T-helper 1 cell treated with Interleukin-12 subunit alpha and Interleukin-12 subunit beta and Interleukin-4 antibody, amounts not matched to agents 30 μg/mL and 1 μg/mL, for 36 hours (primary cell): ENCODE data around the gene ODF2L.

ENCODE experiments used
- H3K27ac Mint-ChIP-seq: one replicate; pipeline ENCODE4 v1.8.0; 2021; ENCODE audit warnings: mild to moderate bottlenecking, mixed read lengths
- H3K27me3 Mint-ChIP-seq: one replicate; pipeline ENCODE4 v1.8.0; 2021; ENCODE audit warnings: low read depth, mixed read lengths
- H3K36me3 Mint-ChIP-seq: one replicate; pipeline ENCODE4 v1.8.0; 2021; ENCODE audit warnings: low read depth, mixed read lengths
- H3K4me1 Mint-ChIP-seq: one replicate; pipeline ENCODE4 v1.8.0; 2021; ENCODE audit warnings: low read depth, mixed read lengths
- H3K4me3 Mint-ChIP-seq: one replicate; pipeline ENCODE4 v1.8.0; 2021; ENCODE audit warnings: mild to moderate bottlenecking, moderate library complexity, mixed read lengths
- H3K9me3 Mint-ChIP-seq: one replicate; pipeline ENCODE4 v1.8.0; 2021; ENCODE audit warnings: mixed read lengths

The ODF2L gene, protein sequence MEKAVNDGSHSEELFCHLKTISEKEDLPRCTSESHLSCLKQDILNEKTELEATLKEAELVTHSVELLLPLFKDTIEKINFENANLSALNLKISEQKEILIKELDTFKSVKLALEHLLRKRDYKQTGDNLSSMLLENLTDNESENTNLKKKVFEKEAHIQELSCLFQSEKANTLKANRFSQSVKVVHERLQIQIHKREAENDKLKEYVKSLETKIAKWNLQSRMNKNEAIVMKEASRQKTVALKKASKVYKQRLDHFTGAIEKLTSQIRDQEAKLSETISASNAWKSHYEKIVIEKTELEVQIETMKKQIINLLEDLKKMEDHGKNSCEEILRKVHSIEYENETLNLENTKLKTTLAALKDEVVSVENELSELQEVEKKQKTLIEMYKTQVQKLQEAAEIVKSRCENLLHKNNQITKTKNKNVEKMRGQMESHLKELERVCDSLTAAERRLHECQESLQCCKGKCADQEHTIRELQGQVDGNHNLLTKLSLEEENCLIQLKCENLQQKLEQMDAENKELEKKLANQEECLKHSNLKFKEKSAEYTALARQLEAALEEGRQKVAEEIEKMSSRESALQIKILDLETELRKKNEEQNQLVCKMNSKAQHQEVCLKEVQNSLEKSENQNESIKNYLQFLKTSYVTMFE

DNA sequence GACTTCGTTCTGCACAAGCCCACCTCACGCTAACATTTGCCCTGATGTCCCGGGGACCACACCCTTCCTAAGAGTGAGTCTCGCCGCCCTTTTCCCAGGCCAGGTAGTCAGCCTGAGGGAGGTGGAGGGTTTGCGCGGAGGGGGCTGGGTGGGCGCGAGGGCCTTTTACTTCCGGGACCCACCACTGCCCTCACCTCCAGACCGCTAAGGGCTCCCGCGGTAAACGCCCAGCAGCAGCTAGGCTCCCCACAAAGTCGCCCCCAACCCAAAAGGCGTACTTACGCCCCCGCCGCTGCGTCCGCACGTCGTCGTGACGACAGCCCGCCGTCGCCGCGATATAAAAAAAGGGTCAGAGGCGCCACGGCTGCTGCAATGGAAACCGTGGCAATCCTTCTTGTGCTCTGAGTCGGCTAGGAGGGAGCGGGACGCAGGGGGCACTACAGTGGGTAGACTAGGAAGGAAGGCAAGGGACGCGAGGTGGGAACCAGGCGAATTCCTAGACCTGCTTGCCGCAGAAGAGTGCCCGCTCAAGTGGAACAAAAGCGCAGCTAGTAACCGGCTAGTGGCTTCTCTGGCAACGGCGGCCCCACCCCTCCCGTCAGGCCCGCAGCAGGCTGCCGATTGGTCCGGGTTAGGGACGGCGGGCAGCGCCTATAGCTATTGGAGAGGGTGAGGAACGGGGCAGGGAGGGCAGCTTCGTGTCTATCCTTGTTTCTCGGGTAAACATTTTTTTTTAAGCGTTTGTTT is at the start of gene ODF2L:
TSS of gene ODF2L (minus strand) at position 573 of the 747 bp plus-strand sequence. CDS start 9,296 bp downstream, outside the sequence.
- H3K4me3 Mint-ChIP-seq: peak within 1 kb of the TSS; percentile 98
- peaks cover 6% of the 10 kb centered on the region for H3K9me3 Mint-ChIP-seq
- peaks cover 3% of the 10 kb centered on the region for H3K27me3 Mint-ChIP-seq
- peak within 1 kb of the TSS; percentile 94 for H3K27ac Mint-ChIP-seq
- H3K36me3 Mint-ChIP-seq: peaks cover 19% of the 10 kb centered on the region
- peaks cover 36% of the 10 kb centered on the region for H3K4me1 Mint-ChIP-seq

DNA sequence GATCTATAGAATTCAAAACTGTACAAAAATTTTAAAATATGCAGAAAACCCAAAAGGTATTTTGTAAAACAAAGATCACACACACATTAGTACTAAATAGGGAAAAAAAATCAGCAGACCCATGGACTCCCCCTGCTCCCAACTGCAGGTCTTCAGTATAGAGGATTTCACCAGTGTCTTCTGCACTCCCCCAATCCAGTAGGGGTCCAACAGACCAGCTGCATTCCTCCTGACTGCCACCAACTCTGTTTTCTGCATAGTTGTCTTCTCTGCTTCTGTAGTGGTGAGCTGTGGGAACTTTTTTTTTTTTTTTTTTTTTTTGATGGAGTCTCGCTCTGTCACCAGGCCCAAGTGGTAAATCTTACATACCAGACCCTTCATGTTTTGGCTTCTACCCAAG is 49.8 kb upstream of the ODF2L start:
- Mint-ChIP-seq H3K9me3 (no peaks in the 10 kb centered on the region), H3K36me3 (no peaks in the 10 kb centered on the region), H3K27ac (no peak overlapping the region), H3K4me3 (no peak overlapping the region), H3K27me3 (peaks cover 3% of the 10 kb centered on the region), H3K4me1 (peaks cover 3% of the 10 kb centered on the region)

DNA sequence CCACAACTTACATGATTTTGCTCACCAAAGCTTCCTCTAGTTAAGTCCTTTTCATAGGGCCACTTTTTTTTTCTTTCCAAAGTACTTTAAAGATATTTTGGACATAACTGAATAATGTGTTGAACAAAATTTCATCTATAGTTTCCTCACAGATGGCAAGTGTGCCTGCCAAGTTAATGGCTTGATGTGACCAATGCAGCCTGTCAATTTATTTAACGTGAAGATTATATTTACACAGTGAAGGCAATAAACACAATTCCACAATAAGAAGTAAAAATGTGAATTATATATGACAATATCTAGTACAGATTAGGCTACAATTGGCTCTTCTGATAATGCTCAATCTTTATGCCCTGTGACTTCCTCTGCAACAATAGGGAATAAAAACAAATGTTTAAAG is 45.9 kb upstream of the ODF2L start:
- no peaks in the 10 kb centered on the region for H3K36me3 Mint-ChIP-seq
- no peaks in the 10 kb centered on the region for H3K9me3 Mint-ChIP-seq

DNA sequence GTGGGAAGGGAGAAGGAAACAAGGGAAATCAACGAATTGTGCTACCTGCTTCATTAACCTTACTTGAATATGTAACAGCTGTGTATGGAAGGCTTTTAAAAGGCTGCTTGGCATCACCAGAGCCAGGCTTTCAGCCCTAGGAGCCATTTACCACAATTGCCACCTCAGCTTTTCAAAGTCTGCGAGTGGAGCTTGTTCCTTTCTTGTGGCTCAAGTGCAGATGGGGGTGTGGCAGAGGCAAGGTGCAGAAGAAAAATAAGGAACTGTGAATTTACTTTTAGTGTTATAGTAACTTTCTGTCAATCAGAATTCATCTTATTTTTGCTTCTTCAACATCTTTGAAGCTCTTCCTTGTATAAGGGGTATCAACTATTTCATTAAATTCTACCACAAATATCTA is 45.5 kb upstream of the ODF2L start:
- Mint-ChIP-seq H3K36me3 (no peaks in the 10 kb centered on the region), H3K4me3 (no peak overlapping the region), H3K27me3 (peaks cover 15% of the 10 kb centered on the region), H3K9me3 (no peaks in the 10 kb centered on the region), H3K4me1 (peaks cover 3% of the 10 kb centered on the region), H3K27ac (no peak overlapping the region)

More for the DNA sequence above, 45.9 kb upstream of the ODF2L start:
- no peak overlapping the region for H3K27ac Mint-ChIP-seq
- H3K27me3 Mint-ChIP-seq: peaks cover 13% of the 10 kb centered on the region
- H3K4me1 Mint-ChIP-seq: peaks cover 3% of the 10 kb centered on the region
- H3K4me3 Mint-ChIP-seq: no peak overlapping the region

DNA sequence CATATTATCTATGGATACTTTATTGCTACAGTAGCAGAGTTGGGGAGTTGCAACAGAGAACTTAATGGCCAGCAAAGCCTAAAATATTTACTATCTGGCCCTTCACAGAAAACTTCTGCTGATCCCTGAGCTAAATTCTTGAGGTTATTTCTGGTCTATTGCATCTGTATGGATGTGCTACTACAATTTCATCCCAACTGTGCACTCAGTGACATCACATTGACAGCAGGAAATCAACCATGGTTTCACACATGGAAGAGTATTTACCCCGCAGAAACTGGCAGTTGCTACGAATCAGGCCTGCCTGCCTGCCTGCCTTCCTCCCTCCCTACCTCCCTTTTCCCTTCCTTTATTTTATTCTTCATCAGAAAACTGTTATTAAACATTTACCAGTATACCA is 39.9 kb upstream of the ODF2L start:
- peaks cover 25% of the 10 kb centered on the region for H3K27me3 Mint-ChIP-seq
- H3K36me3 Mint-ChIP-seq: no peaks in the 10 kb centered on the region
- no peaks in the 10 kb centered on the region for H3K9me3 Mint-ChIP-seq
- no peak overlapping the region for H3K4me3 Mint-ChIP-seq
- no peaks in the 10 kb centered on the region for H3K4me1 Mint-ChIP-seq
- H3K27ac Mint-ChIP-seq: no peak overlapping the region

DNA sequence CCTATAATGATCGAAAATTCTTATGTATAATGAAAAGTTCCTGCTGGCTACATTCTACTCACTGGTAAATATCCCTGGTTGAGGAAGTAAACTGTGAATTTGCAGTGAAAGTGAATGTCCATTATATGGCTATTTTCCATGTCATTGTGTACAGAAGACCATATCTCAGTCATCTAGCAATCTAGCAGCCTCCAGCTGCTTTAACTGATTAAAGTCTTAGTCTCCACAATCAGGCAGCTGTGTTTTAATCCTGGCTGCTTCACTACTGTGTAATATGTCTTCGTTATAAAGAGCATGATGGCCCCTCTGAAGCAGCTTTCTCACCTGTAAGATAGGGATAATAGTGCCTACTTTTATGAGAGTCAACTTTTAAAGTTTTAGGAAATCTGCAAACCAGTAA is 39.2 kb upstream of the ODF2L start:
- H3K27me3 Mint-ChIP-seq: peaks cover 25% of the 10 kb centered on the region
- H3K4me1 Mint-ChIP-seq: no peaks in the 10 kb centered on the region
- no peaks in the 10 kb centered on the region for H3K36me3 Mint-ChIP-seq
- H3K27ac Mint-ChIP-seq: no peak overlapping the region
- no peaks in the 10 kb centered on the region for H3K9me3 Mint-ChIP-seq
- H3K4me3 Mint-ChIP-seq: no peak overlapping the region

DNA sequence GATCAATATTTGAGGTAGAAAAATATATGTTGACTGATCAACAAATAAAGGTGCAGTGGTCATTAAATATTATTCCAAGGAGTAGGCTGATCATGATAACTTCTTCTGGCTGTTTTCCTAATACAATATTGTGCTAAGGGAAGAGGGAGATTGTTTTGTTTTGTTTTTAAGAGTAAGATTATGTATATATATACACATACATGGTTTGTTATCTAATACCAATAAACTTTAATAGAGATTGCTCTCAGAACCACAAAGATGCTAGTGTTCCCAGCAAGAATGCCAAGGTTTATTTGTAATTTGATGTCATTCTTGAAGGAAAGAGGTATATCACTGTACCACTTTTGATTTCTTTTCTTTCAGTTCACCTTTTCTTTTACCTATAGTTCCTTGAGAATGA is 37.9 kb upstream of the ODF2L start:
- Mint-ChIP-seq H3K36me3 (no peaks in the 10 kb centered on the region), H3K4me3 (no peak overlapping the region)

DNA sequence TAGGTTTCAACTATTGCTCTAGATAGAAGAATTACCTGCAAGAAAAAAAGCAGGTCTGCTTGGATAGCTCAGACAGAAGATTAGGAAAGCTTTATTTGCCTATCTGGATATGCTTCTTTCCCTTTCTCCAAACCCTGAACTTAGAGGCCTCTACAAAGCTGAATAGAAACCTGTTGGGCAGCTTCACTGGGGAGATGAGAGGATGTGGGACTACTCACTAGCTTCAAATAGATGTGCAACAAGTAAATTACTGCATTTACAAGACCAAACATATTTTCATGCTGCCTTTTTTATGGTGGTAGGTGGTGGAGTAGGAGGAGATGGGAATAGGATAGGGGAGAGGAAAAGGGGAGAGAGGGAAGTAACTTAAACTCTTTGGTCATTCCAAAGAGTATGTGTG is 34.3 kb upstream of the ODF2L start:
- no peaks in the 10 kb centered on the region for H3K36me3 Mint-ChIP-seq
- no peak overlapping the region for H3K27ac Mint-ChIP-seq
- no peaks in the 10 kb centered on the region for H3K9me3 Mint-ChIP-seq
- H3K4me3 Mint-ChIP-seq: no peak overlapping the region
- peaks cover 15% of the 10 kb centered on the region for H3K27me3 Mint-ChIP-seq
- no peaks in the 10 kb centered on the region for H3K4me1 Mint-ChIP-seq

More for the DNA sequence above, 37.9 kb upstream of the ODF2L start:
- Mint-ChIP-seq H3K27me3 (peaks cover 24% of the 10 kb centered on the region), H3K27ac (no peak overlapping the region), H3K4me1 (no peaks in the 10 kb centered on the region), H3K9me3 (no peaks in the 10 kb centered on the region)

DNA sequence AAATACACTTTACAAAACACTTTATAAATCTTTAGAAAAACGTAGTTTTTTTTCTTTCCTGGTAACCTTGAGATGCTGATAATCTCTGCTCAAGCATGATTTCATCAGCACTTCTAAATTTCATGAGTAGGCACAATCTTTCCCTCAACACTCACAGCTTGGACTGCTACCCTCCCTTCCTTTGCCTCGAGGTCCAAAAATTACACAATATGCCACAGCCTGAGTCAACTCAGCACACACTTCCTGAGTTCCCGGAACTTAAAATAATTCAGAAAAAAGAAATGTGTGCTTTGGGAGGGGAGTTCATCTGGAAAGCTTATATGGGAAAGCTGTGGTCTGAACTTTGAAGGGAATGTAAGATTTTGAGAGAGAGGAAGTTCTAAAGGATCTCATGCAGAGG is 33.7 kb upstream of the ODF2L start:
- H3K4me1 Mint-ChIP-seq: no peaks in the 10 kb centered on the region
- no peaks in the 10 kb centered on the region for H3K9me3 Mint-ChIP-seq
- no peaks in the 10 kb centered on the region for H3K36me3 Mint-ChIP-seq
- no peak overlapping the region for H3K27ac Mint-ChIP-seq
- no peak overlapping the region for H3K4me3 Mint-ChIP-seq
- peaks cover 19% of the 10 kb centered on the region for H3K27me3 Mint-ChIP-seq

DNA sequence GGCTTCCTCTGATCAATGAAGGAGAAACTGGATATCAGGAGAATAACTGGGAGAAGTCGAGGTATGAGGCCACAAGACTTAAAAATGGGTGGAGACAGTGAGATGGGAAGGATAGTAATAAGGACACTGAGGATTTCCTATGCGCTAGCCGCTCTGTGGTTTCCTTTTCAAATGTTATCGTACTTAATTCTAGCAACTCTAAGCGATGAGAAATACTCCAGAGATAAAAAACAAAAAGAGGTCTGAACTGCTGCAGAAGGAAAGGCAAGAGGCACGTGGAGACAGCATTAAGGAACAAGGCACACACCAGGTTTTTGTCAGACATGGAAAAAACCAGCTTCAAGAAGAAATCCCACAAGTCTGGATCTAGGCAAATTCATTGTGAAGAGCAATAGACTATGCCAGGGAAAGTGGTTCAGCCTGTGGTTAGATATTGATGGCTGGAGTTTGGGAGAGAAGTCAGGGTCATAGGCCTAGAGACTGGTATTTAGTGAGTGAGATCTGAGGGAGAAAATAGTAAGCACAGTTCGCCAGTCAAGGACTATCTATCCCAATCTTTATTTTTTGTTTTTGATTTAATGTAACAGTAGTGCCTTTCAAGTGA is 33.1 kb upstream of the ODF2L start:
- Mint-ChIP-seq H3K9me3 (no peaks in the 10 kb centered on the region), H3K4me3 (no peak overlapping the region), H3K4me1 (no peaks in the 10 kb centered on the region), H3K36me3 (no peaks in the 10 kb centered on the region), H3K27ac (no peak overlapping the region), H3K27me3 (peaks cover 21% of the 10 kb centered on the region)

DNA sequence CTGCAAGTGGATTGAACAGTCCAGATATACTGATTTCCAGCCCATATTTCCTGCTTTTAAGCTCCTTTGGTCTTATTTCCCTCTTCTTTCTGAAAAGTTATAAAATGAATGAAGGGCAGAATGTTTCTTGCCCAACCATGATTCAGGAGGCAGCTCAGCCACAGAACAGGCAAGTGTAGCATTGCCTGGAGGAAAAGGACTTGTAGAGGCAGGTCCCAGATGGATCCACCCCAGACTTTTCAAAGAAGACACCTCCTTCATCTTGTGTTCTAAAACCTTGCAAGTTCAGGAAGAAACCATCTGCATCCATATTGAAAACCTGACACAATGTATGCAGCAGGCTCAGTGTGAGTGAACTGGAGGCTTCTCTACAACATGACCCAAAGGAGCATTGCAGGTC is 27.8 kb upstream of the ODF2L start, which contains the start of gene CLCA2:
TSS of gene CLCA2 (plus strand) at position 299 of the 400 bp plus-strand sequence. CDS start at position 376, 77 bp downstream.
- Mint-ChIP-seq H3K36me3 (no peaks in the 10 kb centered on the region), H3K9me3 (no peaks in the 10 kb centered on the region), H3K27ac (no peak within 1 kb of the TSS), H3K4me1 (peaks cover 2% of the 10 kb centered on the region), H3K27me3 (peaks cover 28% of the 10 kb centered on the region), H3K4me3 (no peak within 1 kb of the TSS)

DNA sequence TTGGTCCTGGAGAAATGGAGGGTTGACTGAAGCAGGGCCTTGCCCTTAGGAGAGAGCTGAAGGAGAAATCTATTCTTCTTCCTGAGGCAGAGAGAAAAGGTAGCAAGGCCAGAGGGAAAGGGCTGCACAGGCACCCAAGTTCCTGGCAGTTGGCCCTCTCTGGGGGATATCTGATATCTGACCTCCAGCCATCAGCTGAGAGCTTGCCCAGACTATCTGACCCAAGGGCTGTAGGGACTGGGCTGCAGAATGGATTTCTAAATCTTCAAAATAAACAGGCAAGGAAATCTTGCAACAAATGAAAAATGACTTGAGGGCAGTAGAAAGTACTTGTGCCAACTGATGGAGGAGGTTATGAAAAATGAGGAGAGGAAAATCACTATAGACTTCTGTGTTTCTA is 27.4 kb upstream of the ODF2L start:
- Mint-ChIP-seq H3K27me3 (peaks cover 28% of the 10 kb centered on the region), H3K27ac (no peak overlapping the region), H3K9me3 (no peaks in the 10 kb centered on the region), H3K4me1 (peaks cover 2% of the 10 kb centered on the region), H3K4me3 (no peak overlapping the region), H3K36me3 (no peaks in the 10 kb centered on the region)

DNA sequence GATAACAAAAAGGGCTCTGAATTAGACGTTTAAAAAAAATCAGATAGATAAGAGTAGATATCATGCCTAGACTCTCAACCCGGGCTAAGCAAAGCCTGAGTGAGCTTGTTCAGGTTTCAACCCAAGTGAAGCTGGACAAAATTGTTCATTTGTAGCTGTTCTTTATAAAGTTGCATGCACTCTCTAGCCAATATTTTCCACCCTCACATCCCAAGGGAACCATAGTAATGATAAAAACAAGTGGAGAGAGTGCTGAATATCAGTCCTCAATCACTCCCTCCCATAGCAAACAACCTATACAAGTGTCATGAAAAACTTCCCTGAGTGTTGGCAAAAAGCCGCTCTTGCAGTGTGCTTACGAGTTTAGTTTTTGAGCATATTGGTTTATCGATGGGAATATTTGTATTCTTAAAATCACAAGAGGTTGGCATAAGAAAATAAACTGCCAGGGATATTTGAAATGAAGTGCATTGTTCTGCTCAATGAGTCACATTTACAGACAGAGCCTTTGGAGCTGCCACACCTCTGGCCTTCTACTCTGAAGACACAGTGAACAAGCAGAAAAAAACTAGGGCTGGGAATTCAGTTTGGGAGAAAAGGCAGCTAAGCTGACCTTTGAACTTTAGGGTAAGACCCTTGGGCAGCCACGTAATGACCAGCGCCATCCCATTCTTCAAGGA is 25.6 kb upstream of the ODF2L start:
- peaks cover 2% of the 10 kb centered on the region for H3K4me1 Mint-ChIP-seq
- H3K27me3 Mint-ChIP-seq: peaks cover 28% of the 10 kb centered on the region
- no peaks in the 10 kb centered on the region for H3K9me3 Mint-ChIP-seq
- no peak overlapping the region for H3K4me3 Mint-ChIP-seq
- H3K27ac Mint-ChIP-seq: no peak overlapping the region
- no peaks in the 10 kb centered on the region for H3K36me3 Mint-ChIP-seq
